HCT116 (cell line): ENCODE data around the gene KPNA3. TPM values are rescaled to one million over a fixed set of nuclear protein-coding genes. Genes with fewer than 3 reads are reported as not detected.

Source experiments
- ATAC-seq: fragments of 200-7000 bp; cut with Tn5 transposase; 2 replicates; pipeline ENCODE4 v1.9.1; 2020; ENCODE audit warnings: mild to moderate bottlenecking, moderate library complexity
- BruUV-seq: library from RNA; stranded (reverse); fragments of 400-500 nt; replicated peaks from 2 replicates; lab custom pipeline; 2021; lab: Mats Ljungman, UMichigan
- CTCF ChIA-PET: fragments of 300-600 bp; sonication (Branson Sonifier 250); formaldehyde crosslinking; loops from one replicate; lab custom pipeline; 2021; ENCODE audit warnings: antibody characterized with exemption; lab: Charles Lee
- POLR2A ChIA-PET: fragments of 300-600, 350-600 bp; sonication (Branson Sonifier 250); formaldehyde crosslinking; loops from one replicate; lab custom pipeline; 2021; ENCODE audit warnings: antibody characterized with exemption; lab: Charles Lee
- RAD21 ChIA-PET, 2 experiments: fragments of 300-600 bp; sonication (Branson Sonifier 250); formaldehyde crosslinking; loops; one replicate each; lab custom pipeline; 2023; ENCODE audit warnings: low total read pairs in 2 of 2; ENCODE audit not compliant: uncharacterized antibody in 2 of 2, unreplicated experiment in 2 of 2, low non-redundant PET in 1 of 2; lab: Charles Lee
- DNase-seq: peaks from one replicate; pipeline ENCODE4 v3.0.0-alpha.2; 2010; ENCODE audit warnings: low read depth, low spot score
- H2AFZ ChIP-seq: fragments of 200-600 bp; shearing (Covaris generic), sonication (generic); 2 replicates; pipeline ENCODE4 v1.6.1; 2017; ENCODE audit warnings: low read depth, mixed run types, mixed read lengths, antibody characterized with exemption, low read length; ENCODE audit not compliant: poor library complexity, severe bottlenecking
- H3K27ac ChIP-seq: 2 replicates; pipeline ENCODE4 v1.5.1; 2012; ENCODE audit warnings: low read depth, low read length
- H3K27me3 ChIP-seq: fragments of 200-600 bp; sonication (generic); 2 replicates; pipeline ENCODE4 v1.6.1; 2016; ENCODE audit warnings: mixed run types, low read length, mixed read lengths; ENCODE audit not compliant: insufficient read depth
- H3K36me3 ChIP-seq, 2 experiments: fragments of 200-500 bp in 1 of 2; fragments of 200-600 bp in 1 of 2; sonication (Bioruptor generic) in 1 of 2; sonication (generic) in 1 of 2; 2 replicates each; pipeline versions ENCODE4 v1.5.1 to v1.6.1; 2014 to 2016; ENCODE audit warnings: low read length in 2 of 2, inconsistent platforms in 1 of 2, mixed read lengths in 1 of 2, mixed run types in 1 of 2; ENCODE audit not compliant: insufficient read depth in 2 of 2, control insufficient read depth in 1 of 2
- H3K4me1 ChIP-seq, 2 experiments: fragments of 200-600 bp in 1 of 2; sonication (generic) in 1 of 2; 2 replicates each; pipeline versions ENCODE4 v1.5.1 to v1.6.1; 2012 to 2017; ENCODE audit warnings: low read length in 2 of 2, inconsistent platforms in 1 of 2, mild to moderate bottlenecking in 1 of 2, mixed read lengths in 1 of 2, mixed run types in 1 of 2, moderate library complexity in 1 of 2; ENCODE audit not compliant: insufficient read depth in 2 of 2, control insufficient read depth in 1 of 2
- H3K4me2 ChIP-seq: fragments of 200-600 bp; sonication (generic); 2 replicates; pipeline ENCODE4 v1.6.1; 2017; ENCODE audit warnings: mixed run types, low read length, mixed read lengths
- H3K4me3 ChIP-seq, 2 experiments: fragments of 200-600 bp in 1 of 2; sonication (generic) in 1 of 2; replicated peaks in 1 of 2; 2 replicates each; pipeline ENCODE4 v1.5.1; 2011 to 2016; ENCODE audit warnings: low read length in 2 of 2, control low read depth in 1 of 2, low read depth in 1 of 2, mild to moderate bottlenecking in 1 of 2, mixed read lengths in 1 of 2, mixed run types in 1 of 2
- H3K79me2 ChIP-seq: fragments of 200-600 bp; sonication (generic); 2 replicates; pipeline ENCODE4 v1.6.1; 2017; ENCODE audit warnings: mild to moderate bottlenecking, mixed run types, low read length, moderate library complexity, mixed read lengths; ENCODE audit not compliant: insufficient read depth
- H3K9ac ChIP-seq: fragments of 200-600 bp; sonication (generic); 2 replicates; pipeline ENCODE4 v1.6.1; 2016; ENCODE audit warnings: low read length, mixed read lengths
- H3K9me2 ChIP-seq: fragments of 200-600 bp; sonication (generic), shearing (Covaris generic); 2 replicates; pipeline ENCODE4 v1.6.1; 2017; ENCODE audit warnings: mixed run types, mild to moderate bottlenecking, moderate library complexity; ENCODE audit not compliant: insufficient read depth
- H3K9me3 ChIP-seq, 2 experiments: fragments of 200-500 bp in 1 of 2; fragments of 200-600 bp in 1 of 2; sonication (Bioruptor generic) in 1 of 2; sonication (generic) in 1 of 2; 2 replicates each; pipeline ENCODE4 v1.6.1; 2014 to 2017; ENCODE audit warnings: low read length in 2 of 2, mixed read lengths in 2 of 2, inconsistent platforms in 1 of 2, low read depth in 1 of 2, mild to moderate bottlenecking in 1 of 2, mixed run types in 1 of 2, moderate library complexity in 1 of 2; ENCODE audit not compliant: control insufficient read depth in 1 of 2, insufficient read depth in 1 of 2
- H4K20me1 ChIP-seq: fragments of 200-600 bp; sonication (generic), shearing (Covaris generic); 2 replicates; pipeline ENCODE4 v1.6.1; 2017; ENCODE audit warnings: mixed run types, mild to moderate bottlenecking, moderate library complexity; ENCODE audit not compliant: insufficient read depth
- EGR1 ChIP-seq: IDR thresholded peaks from 2 replicates; pipeline ENCODE4 v1.6.1; 2012; ENCODE audit warnings: low read depth
- MAX ChIP-seq: IDR thresholded peaks from 2 replicates; pipeline ENCODE4 v1.6.1; 2012
- POLR2A ChIP-seq: IDR thresholded peaks from 2 replicates; pipeline ENCODE4 v1.7.0; 2011; ENCODE audit warnings: borderline replicate concordance; ENCODE audit not compliant: insufficient read depth, insufficient read length; ENCODE audit errors: extremely low read depth
- POLR2AphosphoS5 ChIP-seq: IDR thresholded peaks from 2 replicates; pipeline ENCODE4 v1.6.1; 2011; ENCODE audit warnings: mild to moderate bottlenecking, low read depth, low read length, moderate library complexity
- RAD21 ChIP-seq: IDR thresholded peaks from 2 replicates; pipeline ENCODE4 v1.6.1; 2012; ENCODE audit warnings: low read depth, mild to moderate bottlenecking
- ZBTB33 ChIP-seq: IDR thresholded peaks from 2 replicates; pipeline ENCODE4 v1.6.1; 2011; ENCODE audit warnings: mild to moderate bottlenecking, low read length, moderate library complexity; ENCODE audit not compliant: insufficient replicate concordance; ENCODE audit errors: extremely low read depth
- intact Hi-C: fragments of 100-400 bp; cut with micrococcal nuclease; formaldehyde crosslinking; loops from 2 replicates; pipeline ENCODE4 v1.10.0; 2022
- total RNA-seq: library from RNA; stranded (reverse); gene quantifications from one replicate; pipeline ENCODE4 v1.2.1, GENCODE V29; 2021; ENCODE audit not compliant: unreplicated experiment

Gene KPNA3
- total RNA-seq, 1 experiment from 2014 or later = 45.0 TPM

- peak overlapping the region; percentile 77 to 84 for H3K4me3 ChIP-seq
- POLR2A ChIA-PET = interaction anchor here (1.1 kb wide), 1 partner anchor 35 kb away, joined by 3 read pairs; no protein-coding TSS in a partner anchor
- H4K20me1 ChIP-seq = no peaks in the 10 kb centered on the region
- TF ChIP-seq EGR1 (0 out of 2 replicates have a peak, but pooled peaks have one; percentile 22), POLR2A (no peak), MAX (no peak)
- peaks cover 0 to 14% of the 10 kb centered on the region in 2 experiments; a peak in 3 of 4 replicates for H3K36me3 ChIP-seq
- H3K27me3 ChIP-seq = no peaks in the 10 kb centered on the region
- H3K9me3 ChIP-seq = no peaks in the 10 kb centered on the region
- intact Hi-C loops = loop anchor here (2.0 to 10.0 kb wide), 2 partner anchors 102 to 244 kb away; partner anchors contain the start of genes KPNA3 and SPRYD7
- H3K4me1 ChIP-seq = peaks cover 6 to 19% of the 10 kb centered on the region in 2 experiments; a peak in 3 of 4 replicates
- H3K9me2 ChIP-seq = no peaks in the 10 kb centered on the region
- H2AFZ ChIP-seq = peak overlapping the region; percentile 48
- CTCF ChIA-PET = interaction anchor here (1.1 kb wide), 2 partner anchors 20 to 1222 kb away, joined by 3 to 4 read pairs; no protein-coding TSS in a partner anchor
- BruUV-seq = TSS peak; percentile 49
- H3K27ac ChIP-seq = peak overlapping the region; percentile 78
- peaks cover 54% of the 10 kb centered on the region for H3K79me2 ChIP-seq
- ATAC-seq (peak; percentile 30), DNase-seq (no peak)
- RAD21 ChIA-PET = interaction anchor here in 1 of 2 experiments (0.6 kb wide), 2 partner anchors 15 to 1440 kb away, joined by 5 to 6 read pairs; no protein-coding TSS in a partner anchor
- H3K9ac ChIP-seq = peak overlapping the region; percentile 83
- H3K4me2 ChIP-seq = peak overlapping the region; percentile 86
Observed at GRCh38 chr13:49690133-49690994, 102.1 kb downstream of the KPNA3 start.

- H3K27ac ChIP-seq = no peak overlapping the region
- H3K9ac ChIP-seq = no peak overlapping the region
- ChIA-PET CTCF (no interaction called here), RAD21 (no interaction called here), POLR2A (no interaction called here)
- no peak overlapping the region for H3K4me3 ChIP-seq
- no peaks in the 10 kb centered on the region for H3K27me3 ChIP-seq
- peaks cover 87% of the 10 kb centered on the region for H3K79me2 ChIP-seq
- DNase-seq (no peak), ATAC-seq (no peak)
- intact Hi-C loops = no loop called here
- H3K9me3 ChIP-seq = no peaks in the 10 kb centered on the region
- H3K4me2 ChIP-seq = no peak overlapping the region
- no peaks in the 10 kb centered on the region for H3K4me1 ChIP-seq
- H2AFZ ChIP-seq = no peak overlapping the region
- no TSS peak for BruUV-seq
- no peaks in the 10 kb centered on the region for H4K20me1 ChIP-seq
- H3K9me2 ChIP-seq = no peaks in the 10 kb centered on the region
- H3K36me3 ChIP-seq = peaks cover 0 to 14% of the 10 kb centered on the region in 2 experiments; a peak in 3 of 4 replicates
- TF ChIP-seq ZBTB33 (no peak), RAD21 (no peak), POLR2AphosphoS5 (no peak), MAX (no peak)
Observed at GRCh38 chr13:49683489-49683888, 109.0 kb downstream of the KPNA3 start.
